HCT116 (cell line): ENCODE results near the gene ARMC2. TPM values are rescaled to one million over a fixed set of nuclear protein-coding genes. Genes with fewer than 3 reads are reported as not detected.

ENCODE experiments used
- ATAC-seq: fragments of 200-7000 bp; cut with Tn5 transposase; 2 replicates; pipeline ENCODE4 v1.9.1; 2020; ENCODE audit warnings: mild to moderate bottlenecking, moderate library complexity
- BruUV-seq: library from RNA; stranded (reverse); fragments of 400-500 nt; replicated peaks from 2 replicates; lab custom pipeline; 2021; lab: Mats Ljungman, UMichigan
- CTCF ChIA-PET: fragments of 300-600 bp; sonication (Branson Sonifier 250); formaldehyde crosslinking; loops from one replicate; lab custom pipeline; 2021; ENCODE audit warnings: antibody characterized with exemption; lab: Charles Lee
- POLR2A ChIA-PET: fragments of 300-600, 350-600 bp; sonication (Branson Sonifier 250); formaldehyde crosslinking; loops from one replicate; lab custom pipeline; 2021; ENCODE audit warnings: antibody characterized with exemption; lab: Charles Lee
- RAD21 ChIA-PET, 2 experiments: fragments of 300-600 bp; sonication (Branson Sonifier 250); formaldehyde crosslinking; loops; one replicate each; lab custom pipeline; 2023; ENCODE audit warnings: low total read pairs in 2 of 2; ENCODE audit not compliant: uncharacterized antibody in 2 of 2, unreplicated experiment in 2 of 2, low non-redundant PET in 1 of 2; lab: Charles Lee
- DNase-seq: peaks from one replicate; pipeline ENCODE4 v3.0.0-alpha.2; 2010; ENCODE audit warnings: low read depth, low spot score
- H2AFZ ChIP-seq: fragments of 200-600 bp; shearing (Covaris generic), sonication (generic); 2 replicates; pipeline ENCODE4 v1.6.1; 2017; ENCODE audit warnings: low read depth, mixed run types, mixed read lengths, antibody characterized with exemption, low read length; ENCODE audit not compliant: poor library complexity, severe bottlenecking
- H3K27ac ChIP-seq: 2 replicates; pipeline ENCODE4 v1.5.1; 2012; ENCODE audit warnings: low read depth, low read length
- H3K27me3 ChIP-seq: fragments of 200-600 bp; sonication (generic); 2 replicates; pipeline ENCODE4 v1.6.1; 2016; ENCODE audit warnings: mixed run types, low read length, mixed read lengths; ENCODE audit not compliant: insufficient read depth
- H3K36me3 ChIP-seq, 2 experiments: fragments of 200-500 bp in 1 of 2; fragments of 200-600 bp in 1 of 2; sonication (Bioruptor generic) in 1 of 2; sonication (generic) in 1 of 2; 2 replicates each; pipeline versions ENCODE4 v1.5.1 to v1.6.1; 2014 to 2016; ENCODE audit warnings: low read length in 2 of 2, inconsistent platforms in 1 of 2, mixed read lengths in 1 of 2, mixed run types in 1 of 2; ENCODE audit not compliant: insufficient read depth in 2 of 2, control insufficient read depth in 1 of 2
- H3K4me1 ChIP-seq, 2 experiments: fragments of 200-600 bp in 1 of 2; sonication (generic) in 1 of 2; 2 replicates each; pipeline versions ENCODE4 v1.5.1 to v1.6.1; 2012 to 2017; ENCODE audit warnings: low read length in 2 of 2, inconsistent platforms in 1 of 2, mild to moderate bottlenecking in 1 of 2, mixed read lengths in 1 of 2, mixed run types in 1 of 2, moderate library complexity in 1 of 2; ENCODE audit not compliant: insufficient read depth in 2 of 2, control insufficient read depth in 1 of 2
- H3K4me2 ChIP-seq: fragments of 200-600 bp; sonication (generic); 2 replicates; pipeline ENCODE4 v1.6.1; 2017; ENCODE audit warnings: mixed run types, low read length, mixed read lengths
- H3K4me3 ChIP-seq, 2 experiments: fragments of 200-600 bp in 1 of 2; sonication (generic) in 1 of 2; replicated peaks in 1 of 2; 2 replicates each; pipeline ENCODE4 v1.5.1; 2011 to 2016; ENCODE audit warnings: low read length in 2 of 2, control low read depth in 1 of 2, low read depth in 1 of 2, mild to moderate bottlenecking in 1 of 2, mixed read lengths in 1 of 2, mixed run types in 1 of 2
- H3K79me2 ChIP-seq: fragments of 200-600 bp; sonication (generic); 2 replicates; pipeline ENCODE4 v1.6.1; 2017; ENCODE audit warnings: mild to moderate bottlenecking, mixed run types, low read length, moderate library complexity, mixed read lengths; ENCODE audit not compliant: insufficient read depth
- H3K9ac ChIP-seq: fragments of 200-600 bp; sonication (generic); 2 replicates; pipeline ENCODE4 v1.6.1; 2016; ENCODE audit warnings: low read length, mixed read lengths
- H3K9me2 ChIP-seq: fragments of 200-600 bp; sonication (generic), shearing (Covaris generic); 2 replicates; pipeline ENCODE4 v1.6.1; 2017; ENCODE audit warnings: mixed run types, mild to moderate bottlenecking, moderate library complexity; ENCODE audit not compliant: insufficient read depth
- H3K9me3 ChIP-seq, 2 experiments: fragments of 200-500 bp in 1 of 2; fragments of 200-600 bp in 1 of 2; sonication (Bioruptor generic) in 1 of 2; sonication (generic) in 1 of 2; 2 replicates each; pipeline ENCODE4 v1.6.1; 2014 to 2017; ENCODE audit warnings: low read length in 2 of 2, mixed read lengths in 2 of 2, inconsistent platforms in 1 of 2, low read depth in 1 of 2, mild to moderate bottlenecking in 1 of 2, mixed run types in 1 of 2, moderate library complexity in 1 of 2; ENCODE audit not compliant: control insufficient read depth in 1 of 2, insufficient read depth in 1 of 2
- H4K20me1 ChIP-seq: fragments of 200-600 bp; sonication (generic), shearing (Covaris generic); 2 replicates; pipeline ENCODE4 v1.6.1; 2017; ENCODE audit warnings: mixed run types, mild to moderate bottlenecking, moderate library complexity; ENCODE audit not compliant: insufficient read depth
- CBX3 ChIP-seq: IDR thresholded peaks from 2 replicates; pipeline ENCODE4 v1.6.1; 2012; ENCODE audit warnings: low read depth
- EZH2phosphoT487 ChIP-seq: fragments of 200-600 bp; IDR thresholded peaks from 2 replicates; pipeline ENCODE4 v1.6.1; 2018; ENCODE audit warnings: antibody characterized with exemption, borderline replicate concordance
- POLR2A ChIP-seq: IDR thresholded peaks from 2 replicates; pipeline ENCODE4 v1.7.0; 2011; ENCODE audit warnings: borderline replicate concordance; ENCODE audit not compliant: insufficient read depth, insufficient read length; ENCODE audit errors: extremely low read depth
- POLR2AphosphoS5 ChIP-seq: IDR thresholded peaks from 2 replicates; pipeline ENCODE4 v1.6.1; 2011; ENCODE audit warnings: mild to moderate bottlenecking, low read depth, low read length, moderate library complexity
- SP1 ChIP-seq: IDR thresholded peaks from 2 replicates; pipeline ENCODE4 v1.6.1; 2012; ENCODE audit warnings: low read depth
- SRF ChIP-seq: IDR thresholded peaks from 2 replicates; pipeline ENCODE4 v1.6.1; 2012; ENCODE audit warnings: low read depth
- TCF7L2 ChIP-seq: IDR thresholded peaks from 2 replicates; pipeline ENCODE4 v1.7.0; 2011; ENCODE audit warnings: borderline replicate concordance, inconsistent platforms; ENCODE audit not compliant: insufficient read depth, insufficient read length; ENCODE audit errors: extremely low read depth
- YY1 ChIP-seq: IDR thresholded peaks from 2 replicates; pipeline ENCODE4 v1.6.1; 2011; ENCODE audit warnings: low read length, low read depth, moderate library complexity, mild to moderate bottlenecking; ENCODE audit not compliant: insufficient replicate concordance; ENCODE audit errors: extremely low read depth
- ZFX ChIP-seq: fragments of 450-650 bp; IDR thresholded peaks from 2 replicates; pipeline ENCODE4 v1.6.1; 2017
- ZNF274 ChIP-seq: fragments of 200-500 bp; sonication (Bioruptor generic); IDR thresholded peaks from 2 replicates; pipeline ENCODE4 v1.6.1; 2014; ENCODE audit warnings: mild to moderate bottlenecking, low read depth, low read length, inconsistent platforms
- intact Hi-C: fragments of 100-400 bp; cut with micrococcal nuclease; formaldehyde crosslinking; loops from 2 replicates; pipeline ENCODE4 v1.10.0; 2022
- total RNA-seq: library from RNA; stranded (reverse); gene quantifications from one replicate; pipeline ENCODE4 v1.2.1, GENCODE V29; 2021; ENCODE audit not compliant: unreplicated experiment
- TF ChIP-seq, protein P1 (sequence below): IDR thresholded peaks from 2 replicates; pipeline ENCODE4 v1.6.1; 2012
- TF ChIP-seq, protein P2 (sequence below), 3 experiments: fragments of 200-600 bp in 1 of 3; sonication (generic) in 1 of 3; IDR thresholded peaks in 2 of 3; conservative IDR thresholded peaks in 1 of 3; 2 replicates each; pipeline ENCODE4 v1.5.1; 2012 to 2017; ENCODE audit warnings: low read depth in 2 of 3, low read length in 2 of 3, antibody characterized with exemption in 1 of 3, borderline replicate concordance in 1 of 3, control low read depth in 1 of 3, mild to moderate bottlenecking in 1 of 3, mixed read lengths in 1 of 3, mixed run types in 1 of 3, moderate library complexity in 1 of 3; ENCODE audit not compliant: insufficient read depth in 1 of 3

ARMC2 gene
- total RNA-seq, 1 experiment from 2014 or later, result 3.6 TPM

DNA sequence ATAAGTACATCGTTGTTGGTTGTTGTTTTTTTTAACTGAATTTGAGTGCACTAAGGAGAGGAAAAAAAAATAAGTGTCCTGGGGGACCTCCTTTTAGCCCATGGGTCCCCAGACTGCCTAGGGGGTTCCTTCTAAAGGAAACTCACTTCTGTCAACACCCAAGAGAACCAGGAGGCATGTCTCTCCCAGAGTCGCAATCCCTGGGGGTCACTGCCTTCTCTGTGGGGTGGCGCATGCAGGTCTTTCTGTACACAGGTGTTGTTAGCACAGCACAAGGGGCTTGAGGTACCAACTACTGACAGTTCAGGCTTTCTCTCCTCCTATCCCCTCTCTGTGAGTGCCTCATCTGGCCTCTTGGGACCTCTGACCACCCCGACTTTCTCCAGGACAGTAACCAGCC lies 7.3 kb upstream of the ARMC2 start:
- no peak for TF ChIP-seq POLR2A
- TF ChIP-seq, all 23 proteins: peak for 0
- no peak overlapping the region for H2AFZ ChIP-seq
- no peaks in the 10 kb centered on the region for H3K27me3 ChIP-seq
- H3K4me1 ChIP-seq, result no peaks in the 10 kb centered on the region
- intact Hi-C loops, result no loop called here
- H3K79me2 ChIP-seq, result no peaks in the 10 kb centered on the region
- no peak for DNase-seq
- no peaks in the 10 kb centered on the region for H3K9me2 ChIP-seq
- H3K4me3 ChIP-seq, result no peak overlapping the region
- no peak for ATAC-seq
- POLR2A ChIA-PET, result no interaction called here
- H3K9me3 ChIP-seq, result no peaks in the 10 kb centered on the region
- H3K36me3 ChIP-seq, result no peaks in the 10 kb centered on the region
- no peak overlapping the region for H3K4me2 ChIP-seq
- H4K20me1 ChIP-seq, result no peaks in the 10 kb centered on the region
- no peak overlapping the region for H3K27ac ChIP-seq
- no peak overlapping the region for H3K9ac ChIP-seq
- CTCF ChIA-PET, result no interaction called here
- BruUV-seq, result no TSS peak
- RAD21 ChIA-PET, result no interaction called here

DNA sequence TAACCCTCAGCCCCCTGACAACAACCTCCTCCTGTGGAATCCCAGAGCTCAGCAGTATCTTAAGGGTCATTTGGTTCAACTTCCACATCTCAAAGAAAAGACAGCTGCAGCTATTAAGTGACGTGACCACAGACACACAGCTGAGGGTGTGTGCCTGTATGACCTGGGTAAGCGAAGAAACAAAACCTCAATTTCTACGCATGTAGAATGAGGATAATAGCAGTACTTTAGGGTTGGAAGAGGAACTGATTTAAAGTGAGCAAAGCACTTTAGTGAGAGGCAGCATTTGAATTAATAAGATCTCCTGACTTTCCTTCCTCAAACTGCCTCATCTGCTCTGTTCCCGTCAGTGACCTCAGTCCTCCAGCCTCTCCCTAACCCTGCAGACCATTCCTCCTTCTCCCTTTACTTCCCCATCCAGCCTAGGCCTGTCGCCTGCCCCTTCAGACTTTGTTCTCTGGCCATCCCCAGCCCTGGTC lies 6.8 kb upstream of the ARMC2 start:
- no peak overlapping the region for H3K4me3 ChIP-seq
- no peak for TF ChIP-seq TCF7L2
- no peak for TF ChIP-seq ZFX
- no peak for TF ChIP-seq CBX3
- TF ChIP-seq YY1, result no peak
- TF ChIP-seq ZNF274, result no peak
- TF ChIP-seq, protein P1, sequence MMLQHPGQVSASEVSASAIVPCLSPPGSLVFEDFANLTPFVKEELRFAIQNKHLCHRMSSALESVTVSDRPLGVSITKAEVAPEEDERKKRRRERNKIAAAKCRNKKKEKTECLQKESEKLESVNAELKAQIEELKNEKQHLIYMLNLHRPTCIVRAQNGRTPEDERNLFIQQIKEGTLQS, result no peak
- TF ChIP-seq SRF, result no peak
- no peak for TF ChIP-seq POLR2AphosphoS5
- no peak for TF ChIP-seq EZH2phosphoT487
- TF ChIP-seq, protein P2, sequence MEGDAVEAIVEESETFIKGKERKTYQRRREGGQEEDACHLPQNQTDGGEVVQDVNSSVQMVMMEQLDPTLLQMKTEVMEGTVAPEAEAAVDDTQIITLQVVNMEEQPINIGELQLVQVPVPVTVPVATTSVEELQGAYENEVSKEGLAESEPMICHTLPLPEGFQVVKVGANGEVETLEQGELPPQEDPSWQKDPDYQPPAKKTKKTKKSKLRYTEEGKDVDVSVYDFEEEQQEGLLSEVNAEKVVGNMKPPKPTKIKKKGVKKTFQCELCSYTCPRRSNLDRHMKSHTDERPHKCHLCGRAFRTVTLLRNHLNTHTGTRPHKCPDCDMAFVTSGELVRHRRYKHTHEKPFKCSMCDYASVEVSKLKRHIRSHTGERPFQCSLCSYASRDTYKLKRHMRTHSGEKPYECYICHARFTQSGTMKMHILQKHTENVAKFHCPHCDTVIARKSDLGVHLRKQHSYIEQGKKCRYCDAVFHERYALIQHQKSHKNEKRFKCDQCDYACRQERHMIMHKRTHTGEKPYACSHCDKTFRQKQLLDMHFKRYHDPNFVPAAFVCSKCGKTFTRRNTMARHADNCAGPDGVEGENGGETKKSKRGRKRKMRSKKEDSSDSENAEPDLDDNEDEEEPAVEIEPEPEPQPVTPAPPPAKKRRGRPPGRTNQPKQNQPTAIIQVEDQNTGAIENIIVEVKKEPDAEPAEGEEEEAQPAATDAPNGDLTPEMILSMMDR (IDR thresholded peaks at IDR 0.05 in 2 of 3, conservative IDR thresholded peaks at IDR 0.05 in 1 of 3; ENCODE audit: borderline replicate concordance in 1 of 3, insufficient read depth in 1 of 3, low read depth in 2 of 3, low read length in 2 of 3), result no peak
- no peak for TF ChIP-seq SP1
- ChIA-PET CTCF (no interaction called here), RAD21 (no interaction called here), POLR2A (no interaction called here)
- H4K20me1 ChIP-seq, result no peaks in the 10 kb centered on the region
- no peaks in the 10 kb centered on the region for H3K27me3 ChIP-seq
- H3K9me2 ChIP-seq, result no peaks in the 10 kb centered on the region
- H2AFZ ChIP-seq, result no peak overlapping the region
- no peaks in the 10 kb centered on the region for H3K36me3 ChIP-seq
- H3K4me2 ChIP-seq, result no peak overlapping the region
- no peaks in the 10 kb centered on the region for H3K79me2 ChIP-seq
- H3K9me3 ChIP-seq, result no peaks in the 10 kb centered on the region
- no peak for DNase-seq
- H3K4me1 ChIP-seq, result no peaks in the 10 kb centered on the region
- H3K27ac ChIP-seq, result no peak overlapping the region
- no peak overlapping the region for H3K9ac ChIP-seq
- intact Hi-C loops, result no loop called here
- ATAC-seq, result no peak
- BruUV-seq, result no TSS peak
